HFFc6 (cell line): ENCODE data around the gene TJP3. TPM values are rescaled to one million over a fixed set of nuclear protein-coding genes. Genes with fewer than 3 reads are reported as not detected.

Experiments used
- DNase-seq: peaks from one replicate; pipeline ENCODE4 v3.0.0-alpha.2; 2018
- H3K27ac Mint-ChIP-seq: 2 replicates; pipeline ENCODE4 v1.8.0; 2020; ENCODE audit warnings: mild to moderate bottlenecking, mixed read lengths
- H3K27me3 Mint-ChIP-seq: 2 replicates; pipeline ENCODE4 v1.8.0; 2021; ENCODE audit warnings: mild to moderate bottlenecking, moderate library complexity, mixed read lengths; ENCODE audit not compliant: insufficient read depth
- H3K36me3 Mint-ChIP-seq: 2 replicates; pipeline ENCODE4 v1.8.0; 2021; ENCODE audit warnings: low read depth, mixed read lengths
- H3K4me1 Mint-ChIP-seq: 2 replicates; pipeline ENCODE4 v1.8.0; 2020; ENCODE audit warnings: low read depth, mixed read lengths
- H3K4me3 Mint-ChIP-seq: 2 replicates; pipeline ENCODE4 v1.8.0; 2020; ENCODE audit warnings: mild to moderate bottlenecking, moderate library complexity, mixed read lengths
- H3K9me3 Mint-ChIP-seq: 2 replicates; pipeline ENCODE4 v1.8.0; 2020; ENCODE audit warnings: mild to moderate bottlenecking, mixed read lengths
- total RNA-seq, 6 experiments: library from RNA; stranded (reverse); fragmentation: NEBNext Ultra II Directional; extraction: Animal tissue kit (Norgen Biotek cat#: 25700); gene quantifications; 2 replicates in 1 of 6; 3 replicates in 5 of 6; pipeline ENCODE4 v1.2.3, GENCODE V29; 2021
- TF ChIP-seq, protein P1 (sequence below): fragments of 200-600 bp; sonication (generic); IDR thresholded peaks from 2 replicates; pipeline ENCODE4 v1.5.0; 2021; ENCODE audit warnings: antibody characterized with exemption, mild to moderate bottlenecking

TJP3 gene
- total RNA-seq, 6 experiments from 2014 or later: not detected

DNA sequence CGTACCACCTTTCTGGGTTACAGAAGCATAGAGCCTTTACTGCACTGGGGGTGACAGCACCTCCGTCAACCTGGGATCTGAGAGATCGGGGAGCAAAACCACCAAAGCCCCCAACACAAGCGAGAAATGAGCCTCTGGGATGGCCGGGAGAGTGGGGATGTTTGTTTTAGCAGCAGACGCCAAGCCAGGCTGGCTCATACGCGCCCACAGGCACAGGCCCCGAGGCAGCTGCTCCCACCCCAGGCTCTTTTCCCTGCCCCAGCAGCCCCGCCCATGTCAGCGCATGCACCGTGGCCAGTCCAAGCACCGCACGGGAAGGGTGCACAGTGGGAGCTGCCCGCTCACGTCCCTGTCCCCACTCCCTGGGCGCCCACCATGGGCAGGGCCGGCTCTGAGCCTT is 16.5 kb upstream of the TJP3 start:
- Mint-ChIP-seq H3K27me3 (no peaks in the 10 kb centered on the region), H3K4me3 (no peak overlapping the region), H3K9me3 (no peaks in the 10 kb centered on the region), H3K27ac (no peak overlapping the region), H3K4me1 (no peaks in the 10 kb centered on the region; the same call in 1 of the 2 replicates), H3K36me3 (peaks cover 17% of the 10 kb centered on the region)
- TF ChIP-seq, protein P1, sequence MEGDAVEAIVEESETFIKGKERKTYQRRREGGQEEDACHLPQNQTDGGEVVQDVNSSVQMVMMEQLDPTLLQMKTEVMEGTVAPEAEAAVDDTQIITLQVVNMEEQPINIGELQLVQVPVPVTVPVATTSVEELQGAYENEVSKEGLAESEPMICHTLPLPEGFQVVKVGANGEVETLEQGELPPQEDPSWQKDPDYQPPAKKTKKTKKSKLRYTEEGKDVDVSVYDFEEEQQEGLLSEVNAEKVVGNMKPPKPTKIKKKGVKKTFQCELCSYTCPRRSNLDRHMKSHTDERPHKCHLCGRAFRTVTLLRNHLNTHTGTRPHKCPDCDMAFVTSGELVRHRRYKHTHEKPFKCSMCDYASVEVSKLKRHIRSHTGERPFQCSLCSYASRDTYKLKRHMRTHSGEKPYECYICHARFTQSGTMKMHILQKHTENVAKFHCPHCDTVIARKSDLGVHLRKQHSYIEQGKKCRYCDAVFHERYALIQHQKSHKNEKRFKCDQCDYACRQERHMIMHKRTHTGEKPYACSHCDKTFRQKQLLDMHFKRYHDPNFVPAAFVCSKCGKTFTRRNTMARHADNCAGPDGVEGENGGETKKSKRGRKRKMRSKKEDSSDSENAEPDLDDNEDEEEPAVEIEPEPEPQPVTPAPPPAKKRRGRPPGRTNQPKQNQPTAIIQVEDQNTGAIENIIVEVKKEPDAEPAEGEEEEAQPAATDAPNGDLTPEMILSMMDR: no peak
- DNase-seq: no peak

DNA sequence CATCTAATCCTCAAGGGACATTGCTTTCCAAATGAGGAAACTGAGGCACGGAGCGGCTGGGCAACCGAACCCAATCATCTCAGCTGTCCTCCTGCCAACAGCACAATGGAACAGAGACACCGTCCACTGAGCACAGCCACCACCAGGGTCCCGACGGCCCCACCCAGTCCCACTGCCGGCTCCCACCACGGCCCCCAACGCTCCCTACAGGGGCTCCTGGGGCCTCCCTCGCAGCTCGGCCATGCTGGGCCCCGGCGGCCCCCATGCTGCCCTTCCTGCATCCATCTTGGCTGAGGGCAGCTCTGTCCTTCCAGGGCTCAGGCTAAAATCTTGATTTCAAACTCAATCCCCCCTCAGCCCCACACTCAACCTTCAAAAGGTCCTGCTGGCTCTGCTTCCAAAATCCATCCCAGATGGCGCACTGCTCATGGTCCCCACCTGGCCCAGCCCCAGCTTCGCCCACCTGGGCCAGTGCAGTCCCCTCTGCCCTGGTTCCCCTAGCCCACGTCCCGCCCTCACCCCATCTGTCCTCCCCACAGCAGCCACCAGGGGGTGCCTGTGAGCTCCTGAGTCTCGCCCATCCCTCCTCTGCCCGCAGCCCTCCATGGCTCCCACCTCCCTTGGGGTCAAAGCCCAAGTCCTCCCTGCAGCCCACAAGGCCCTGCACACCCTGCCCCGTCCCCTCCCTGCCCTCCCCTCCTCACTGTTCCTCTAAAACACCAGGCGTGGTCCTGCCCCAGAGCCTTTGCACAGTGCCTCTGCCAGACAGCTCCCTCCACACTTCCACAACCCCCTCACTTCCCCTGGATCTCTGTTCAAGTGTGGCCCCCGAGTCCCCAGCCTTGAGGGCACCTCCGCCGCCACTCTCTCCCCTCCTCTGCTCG is 15.8 kb upstream of the TJP3 start:
- DNase-seq: no peak
- no peaks in the 10 kb centered on the region for H3K27me3 Mint-ChIP-seq
- H3K27ac Mint-ChIP-seq: no peak overlapping the region
- TF ChIP-seq, protein P1: peak; percentile 74
- no peak overlapping the region for H3K4me3 Mint-ChIP-seq
- H3K36me3 Mint-ChIP-seq: peaks cover 17% of the 10 kb centered on the region
- no peaks in the 10 kb centered on the region for H3K9me3 Mint-ChIP-seq
- H3K4me1 Mint-ChIP-seq: no peaks in the 10 kb centered on the region; the same call in 1 of the 2 replicates

DNA sequence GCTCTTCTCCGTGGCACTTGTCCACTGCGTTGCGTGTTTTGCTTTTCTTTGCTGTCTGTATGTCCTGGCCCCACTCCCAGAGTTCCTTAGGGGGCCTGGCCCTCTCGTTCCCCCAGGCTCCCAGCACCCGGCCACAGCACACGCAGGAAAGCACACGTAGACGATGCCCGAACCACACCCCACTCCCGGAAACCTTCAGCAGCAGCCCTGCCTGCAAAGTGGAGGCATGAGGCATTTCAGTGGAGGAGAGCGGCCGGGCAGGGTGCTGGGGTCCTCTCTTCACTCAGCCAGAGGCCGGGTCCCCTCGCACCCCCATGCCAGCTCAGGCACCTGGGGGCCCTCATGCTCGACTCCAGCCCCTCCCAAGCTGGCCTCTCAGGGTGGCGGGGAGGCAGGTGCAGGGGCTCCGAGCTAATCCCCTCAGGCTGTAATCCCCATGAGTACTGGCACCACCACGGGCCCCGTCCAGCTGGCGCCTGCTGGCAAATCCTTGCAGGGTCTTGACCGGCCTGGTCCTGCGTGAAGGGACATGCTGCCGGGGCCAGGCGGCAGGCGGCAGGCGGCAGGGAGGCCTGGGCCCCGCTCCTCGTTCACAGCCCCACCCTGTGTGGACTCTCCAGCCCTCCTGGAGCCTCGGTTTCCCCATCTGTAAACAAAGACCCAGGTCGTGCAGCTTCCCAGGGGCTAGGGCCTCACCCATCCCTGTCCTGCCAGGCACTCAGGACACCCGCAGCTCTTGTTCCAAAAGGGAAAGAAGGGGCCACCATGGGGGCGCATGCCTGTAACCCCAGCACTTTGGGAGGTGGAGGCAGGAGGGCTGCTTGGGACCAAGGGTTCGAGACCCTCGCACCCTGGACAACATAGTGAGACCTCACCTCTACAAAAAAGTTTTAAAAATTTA is 14.9 kb upstream of the TJP3 start:
- TF ChIP-seq, protein P1: no peak
- no peak for DNase-seq
- H3K9me3 Mint-ChIP-seq: no peaks in the 10 kb centered on the region

DNA sequence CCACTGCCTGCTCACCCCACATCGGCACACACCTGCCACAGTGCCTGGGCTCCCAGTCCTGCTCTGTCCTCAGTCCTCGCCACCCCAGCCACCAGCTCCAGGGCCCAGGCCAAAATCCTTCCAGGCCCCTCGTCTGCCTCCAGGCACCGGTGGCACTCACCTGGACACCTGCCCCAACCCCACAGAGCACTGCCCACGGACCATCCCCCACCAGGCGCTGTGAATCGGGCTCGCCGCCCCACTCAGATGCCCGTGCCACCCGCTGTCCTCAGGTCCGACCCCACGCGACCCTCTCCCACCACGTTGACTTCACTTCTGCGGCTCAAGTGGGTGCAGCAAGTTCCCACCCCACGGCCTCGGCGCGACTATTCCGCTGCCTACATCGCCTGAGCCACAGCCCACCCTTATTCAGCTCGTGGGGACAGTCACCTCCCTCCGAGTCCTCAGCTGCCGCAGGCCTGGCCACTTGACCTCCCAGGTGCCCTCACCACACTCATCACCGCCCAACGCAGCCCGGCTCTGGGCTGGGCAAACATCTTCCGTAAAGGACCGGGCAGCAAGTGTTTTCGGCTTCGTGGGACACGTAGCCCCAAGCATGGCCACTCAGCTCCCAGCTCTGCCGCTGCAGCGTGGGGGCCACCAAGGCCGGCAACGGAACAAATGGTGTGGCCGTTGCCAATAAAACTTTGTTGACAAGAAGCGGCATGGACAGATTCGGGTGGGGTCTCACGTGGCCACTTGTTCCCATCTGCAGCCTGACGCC is 13.6 kb upstream of the TJP3 start:
- no peak for DNase-seq
- peaks cover 7% of the 10 kb centered on the region; the same call in 1 of the 2 replicates for H3K4me1 Mint-ChIP-seq
- H3K4me3 Mint-ChIP-seq: no peak overlapping the region
- peaks cover 17% of the 10 kb centered on the region for H3K36me3 Mint-ChIP-seq
- no peaks in the 10 kb centered on the region for H3K9me3 Mint-ChIP-seq
- no peaks in the 10 kb centered on the region for H3K27me3 Mint-ChIP-seq
- TF ChIP-seq, protein P1: no peak
- H3K27ac Mint-ChIP-seq: no peak overlapping the region

More for the DNA sequence above, 14.9 kb upstream of the TJP3 start:
- peaks cover 3% of the 10 kb centered on the region; the same call in 1 of the 2 replicates for H3K4me1 Mint-ChIP-seq
- no peaks in the 10 kb centered on the region for H3K27me3 Mint-ChIP-seq
- no peak overlapping the region for H3K27ac Mint-ChIP-seq
- H3K36me3 Mint-ChIP-seq: peaks cover 17% of the 10 kb centered on the region
- no peak overlapping the region for H3K4me3 Mint-ChIP-seq

DNA sequence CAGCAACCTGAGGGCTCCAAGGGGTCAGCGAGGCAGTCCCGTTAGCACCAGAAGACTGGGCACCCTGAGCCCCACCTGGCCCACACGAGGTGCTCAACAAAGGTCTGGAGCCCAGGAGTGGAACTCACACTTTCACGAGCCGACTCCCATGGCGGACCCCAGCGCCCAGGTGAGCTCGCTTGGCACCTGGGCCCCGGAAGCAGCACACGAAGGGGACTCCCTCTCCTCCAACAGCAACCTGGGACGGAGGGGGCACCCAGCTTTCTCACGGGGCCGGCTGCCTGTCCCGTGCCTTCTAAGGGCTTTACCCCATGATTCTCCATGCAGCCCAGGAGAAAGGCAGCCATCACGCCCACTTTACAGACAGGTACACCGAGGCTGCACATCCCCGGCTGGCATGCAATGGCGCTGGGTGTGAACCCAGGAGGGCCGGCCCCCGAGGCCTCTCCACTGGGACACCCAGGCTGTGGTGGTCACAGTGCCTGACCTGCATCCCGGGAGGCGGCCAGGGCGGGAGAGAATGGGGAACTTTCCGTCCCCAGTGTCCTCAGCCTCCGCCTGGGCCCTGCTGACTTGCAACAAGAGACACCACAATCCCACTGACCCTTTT is 13.0 kb upstream of the TJP3 start:
- peaks cover 7% of the 10 kb centered on the region; the same call in 1 of the 2 replicates for H3K4me1 Mint-ChIP-seq
- TF ChIP-seq, protein P1: no peak
- DNase-seq: no peak
- H3K9me3 Mint-ChIP-seq: no peaks in the 10 kb centered on the region
- H3K27ac Mint-ChIP-seq: no peak overlapping the region
- no peaks in the 10 kb centered on the region for H3K27me3 Mint-ChIP-seq
- peaks cover 11% of the 10 kb centered on the region for H3K36me3 Mint-ChIP-seq
- H3K4me3 Mint-ChIP-seq: no peak overlapping the region
